ENCODE data around the gene COL9A1. TPM values are rescaled to one million over a fixed set of nuclear protein-coding genes. Genes with fewer than 3 reads are reported as not detected.
"Not testable (repeated sequence)": the region's sequence is repeated elsewhere in the genome, so short reads cannot be mapped to it uniquely, and the experiment has no call there.

Gene COL9A1
- total and polyA plus RNA-seq, 2 donors (not counting 1 experiment from before 2014, with no cell fraction given): not detected

GRCh38 chr6:70309243-70309642 is 6.4 kb upstream of the COL9A1 start:
- Mint-ChIP-seq H3K4me1 (no peaks in the 10 kb centered on the region), H3K27ac (no peak overlapping the region), H3K4me3 (no peak overlapping the region), H3K27me3 (peaks cover 39% of the 10 kb centered on the region), H3K9me3 (ENCODE audit: insufficient read depth) (no peaks in the 10 kb centered on the region)
- peaks cover 0 to 3% (median 1%) of the 10 kb centered on the region in 4 experiments for H3K27me3 ChIP-seq (replicated peaks in 1 of 4; ENCODE audit: control extremely low read depth in 1 of 4, control insufficient read depth in 3 of 4, insufficient read depth in 4 of 4, low read length in 3 of 4)
- no peaks in the 10 kb centered on the region for H3K36me3 ChIP-seq (replicated peaks in 1 of 2; ENCODE audit: control extremely low read depth in 1 of 2, control insufficient read depth in 1 of 2, extremely low read depth in 1 of 2, insufficient read depth in 2 of 2, low read length in 1 of 2)
- ATAC-seq (ENCODE audit: low read depth): no peak
- H3K27ac ChIP-seq (ENCODE audit: low read length in 2 of 2): no peak overlapping the region
- no peaks in the 10 kb centered on the region for H4K20me1 ChIP-seq (ENCODE audit: control insufficient read depth, insufficient read depth, low read length, poor library complexity, severe bottlenecking)
- DNase-seq: no peak
- H3K4me3 ChIP-seq (ENCODE audit: control extremely low read depth in 1 of 5, extremely low read depth in 1 of 5, insufficient read depth in 1 of 5, low read depth in 2 of 5, low read length in 4 of 5): no peak overlapping the region
- ChIA-PET CTCF (interaction anchor here (0.7 to 5.1 kb wide), 18 partner anchors 11 to 706 kb away, joined by 3 to 43 read pairs (median 5); partner anchors contain the start of gene B3GAT2), POLR2A (no interaction called here)
- TF ChIP-seq CTCF (IDR thresholded peaks at IDR 0.05) (no peak), EZH2 (IDR thresholded peaks at IDR 0.05; ENCODE audit: borderline replicate concordance, insufficient read depth, low read depth, low read length, poor library complexity, severe bottlenecking) (no peak)
- intact Hi-C loops (cut with micrococcal nuclease): no loop called here
- H3K79me2 ChIP-seq (ENCODE audit: control insufficient read depth, insufficient read depth, low read length): no peaks in the 10 kb centered on the region
- H3K4me2 ChIP-seq (replicated peaks; ENCODE audit: low read depth, low read length, poor library complexity, severe bottlenecking): no peak overlapping the region
- no peaks in the 10 kb centered on the region for H3K9me3 ChIP-seq (ENCODE audit: control extremely low read depth in 1 of 3, control insufficient read depth in 2 of 3, insufficient read depth in 1 of 3, low read length in 2 of 3)
- H3K9ac ChIP-seq (ENCODE audit: low read length): no peak overlapping the region
- H2AFZ ChIP-seq (ENCODE audit: insufficient read depth, low read depth, low read length, poor library complexity, severe bottlenecking): no peak overlapping the region
- no peaks in the 10 kb centered on the region for H3K4me1 ChIP-seq (ENCODE audit: control insufficient read depth in 2 of 2, insufficient read depth in 2 of 2, low read length in 2 of 2)
- 75% methylated on average over 2 of the region's 2 CpGs for WGBS (ENCODE audit: insufficient coverage)

- H3K4me3 ChIP-seq (ENCODE audit: control extremely low read depth in 1 of 5, extremely low read depth in 1 of 5, insufficient read depth in 1 of 5, low read depth in 2 of 5, low read length in 4 of 5); H2AFZ ChIP-seq (ENCODE audit: insufficient read depth, low read depth, low read length, poor library complexity, severe bottlenecking); H3K4me1 Mint-ChIP-seq; POLR2A ChIA-PET; H3K4me3 Mint-ChIP-seq; H3K9me3 Mint-ChIP-seq (ENCODE audit: insufficient read depth); H3K36me3 ChIP-seq (replicated peaks in 1 of 2; ENCODE audit: control extremely low read depth in 1 of 2, control insufficient read depth in 1 of 2, extremely low read depth in 1 of 2, insufficient read depth in 2 of 2, low read length in 1 of 2); H3K9ac ChIP-seq (ENCODE audit: low read length); intact Hi-C loops (cut with micrococcal nuclease); DNase-seq; H4K20me1 ChIP-seq (ENCODE audit: control insufficient read depth, insufficient read depth, low read length, poor library complexity, severe bottlenecking); H3K4me1 ChIP-seq (ENCODE audit: control insufficient read depth in 2 of 2, insufficient read depth in 2 of 2, low read length in 2 of 2); H3K9me3 ChIP-seq (ENCODE audit: control extremely low read depth in 1 of 3, control insufficient read depth in 2 of 3, insufficient read depth in 1 of 3, low read length in 2 of 3); H3K27ac ChIP-seq (ENCODE audit: low read length in 2 of 2); H3K27me3 ChIP-seq (replicated peaks in 1 of 4; ENCODE audit: control extremely low read depth in 1 of 4, control insufficient read depth in 3 of 4, insufficient read depth in 4 of 4, low read length in 3 of 4); H3K27ac Mint-ChIP-seq; ATAC-seq (ENCODE audit: low read depth); H3K4me2 ChIP-seq (replicated peaks; ENCODE audit: low read depth, low read length, poor library complexity, severe bottlenecking); H3K79me2 ChIP-seq (ENCODE audit: control insufficient read depth, insufficient read depth, low read length): not testable (repeated sequence)
- CTCF ChIA-PET: interaction anchor here (0.9 to 5.1 kb wide), 9 partner anchors 62 to 707 kb away, joined by 3 to 43 read pairs (median 5); partner anchors contain the start of gene B3GAT2
- TF ChIP-seq CTCF (IDR thresholded peaks at IDR 0.05): peak; percentile 54
- H3K27me3 Mint-ChIP-seq: peaks cover 38% of the 10 kb centered on the region
Measured at GRCh38 chr6:70308142-70308541, 5.3 kb upstream of the COL9A1 start.

All from B cell (primary cell).